Measurements from ENCODE around the gene PRKG1. TPM values are rescaled to one million over a fixed set of nuclear protein-coding genes. Genes with fewer than 3 reads are reported as not detected.

Gene PRKG1
- total RNA-seq, 1 experiment from 2014 or later, result 10.4 TPM

GRCh38 chr10:51542853-51543252 lies 468.6 kb downstream of the PRKG1 start:
- no peak overlapping the region for H4K91ac ChIP-seq (ENCODE audit: insufficient read length, low read depth, low read length)
- H3K4me3 Mint-ChIP-seq, result no peak overlapping the region
- no peak overlapping the region for H4K8ac ChIP-seq (replicated peaks; ENCODE audit: insufficient read length, low read depth, low read length)
- no peaks in the 10 kb centered on the region for H3K9me3 Mint-ChIP-seq
- no peaks in the 10 kb centered on the region for H3K9me3 ChIP-seq (ENCODE audit: control insufficient read depth, low read depth, low read length)
- H3K23me2 ChIP-seq (ENCODE audit: insufficient read length, low read depth, low read length, poor library complexity, severe bottlenecking), result no peaks in the 10 kb centered on the region
- no peak overlapping the region for H2BK12ac ChIP-seq (ENCODE audit: insufficient read length, low read depth, low read length)
- no peaks in the 10 kb centered on the region for H3K4me1 ChIP-seq (ENCODE audit: insufficient read depth, low read length)
- H3K18ac ChIP-seq (ENCODE audit: insufficient read length, low read depth, low read length), result no peak overlapping the region
- H3K27me3 Mint-ChIP-seq (ENCODE audit: low read depth), result no peaks in the 10 kb centered on the region; the same call in 1 of the 2 replicates
- no peak overlapping the region for H3K9ac ChIP-seq (ENCODE audit: extremely low read depth, insufficient read length, low read length)
- no peaks in the 10 kb centered on the region for H3K4me1 Mint-ChIP-seq
- H2BK120ac ChIP-seq (ENCODE audit: low read depth, low read length, poor library complexity, severe bottlenecking), result no peak overlapping the region
- no peak for TF ChIP-seq CTCF (conservative IDR thresholded peaks at IDR 0.05)
- H2BK15ac ChIP-seq (ENCODE audit: low read depth, low read length), result no peak overlapping the region
- H3K4me2 ChIP-seq (ENCODE audit: insufficient read depth, insufficient read length, low read length), result no peak overlapping the region
- no peaks in the 10 kb centered on the region for H3K79me2 ChIP-seq (ENCODE audit: insufficient read depth, low read length)
- WGBS (ENCODE audit: extremely low coverage, insufficient read length, low lambda C conversion rate), result no CpG with 5 or more reads among the region's 5 CpGs
- no peaks in the 10 kb centered on the region for H3K36me3 Mint-ChIP-seq (ENCODE audit: insufficient read depth in 1 of 3, low read depth in 3 of 3)
- H3K27ac Mint-ChIP-seq, result no peak overlapping the region
- H3T11ph ChIP-seq (ENCODE audit: low read length), result no peak overlapping the region
- no peak overlapping the region for H3K4ac ChIP-seq (ENCODE audit: low read depth, low read length)
- no peak overlapping the region for H3K56ac ChIP-seq (ENCODE audit: insufficient read length, low read depth, low read length)
- H2AK5ac ChIP-seq (ENCODE audit: insufficient read length, low read length), result no peak overlapping the region
- no peak overlapping the region for H4K5ac ChIP-seq (ENCODE audit: insufficient read length, low read depth, low read length)
- H3K79me1 ChIP-seq (ENCODE audit: insufficient read depth, low read depth, low read length, poor library complexity, severe bottlenecking), result no peaks in the 10 kb centered on the region
- no peak overlapping the region for H2AFZ ChIP-seq (ENCODE audit: low read length)
- H3K14ac ChIP-seq (ENCODE audit: insufficient read depth, low read length), result no peak overlapping the region
- no peak for DNase-seq
- H2BK20ac ChIP-seq (ENCODE audit: low read depth, low read length, poor library complexity, severe bottlenecking), result no peak overlapping the region
- no peak overlapping the region for H2BK5ac ChIP-seq (ENCODE audit: insufficient read length, low read length)
- H4K20me1 ChIP-seq (ENCODE audit: control insufficient read depth, insufficient read depth, insufficient read length), result no peaks in the 10 kb centered on the region
- H3K23ac ChIP-seq (ENCODE audit: insufficient read length, low read depth, low read length), result no peak overlapping the region
- H3K27ac ChIP-seq (ENCODE audit: insufficient read length, low read depth, low read length), result no peak overlapping the region
- no peaks in the 10 kb centered on the region for H3K27me3 ChIP-seq (ENCODE audit: insufficient read depth, low read length)

Data from H9 (cell line).